Measurements from ENCODE around the gene IL6. TPM values are rescaled to one million over a fixed set of nuclear protein-coding genes. Genes with fewer than 3 reads are reported as not detected.

Gene IL6
- polyA plus RNA-seq, 1 experiment = 31.0 TPM

- Histone ChIP-seq H3K27me3 (ENCODE audit: control insufficient read depth, insufficient read depth, low read length) (no peaks in the 10 kb centered on the region), H3K4me3 (ENCODE audit: low read depth, low read length) (no peak overlapping the region), H3K36me3 (ENCODE audit: control insufficient read depth, insufficient read depth, low read length) (no peaks in the 10 kb centered on the region)
- ChIA-PET POLR2A (no interaction called here), CTCF (interaction anchor here (1.4 kb wide), 1 partner anchor 9 kb away, joined by 4 read pairs; no protein-coding TSS in a partner anchor)
- DNase-seq (ENCODE audit: low read depth) = no peak
- TF ChIP-seq CTCF (IDR thresholded peaks at IDR 0.05; ENCODE audit: insufficient read depth, low read depth, low read length) = no peak
Observed at GRCh38 chr7:22743014-22743413, 16.0 kb downstream of the IL6 start.

GRCh38 chr7:22751341-22751740 lies 24.3 kb downstream of the IL6 start:
- H3K4me3 ChIP-seq (ENCODE audit: low read depth, low read length) = no peak overlapping the region
- ChIA-PET CTCF (no interaction called here), POLR2A (interaction anchor here (0.6 kb wide), 1 partner anchor 20 kb away, joined by 3 read pairs; no protein-coding TSS in a partner anchor)
- no peaks in the 10 kb centered on the region for H3K27me3 ChIP-seq (ENCODE audit: control insufficient read depth, insufficient read depth, low read length)
- DNase-seq (ENCODE audit: low read depth) = no peak
- no peaks in the 10 kb centered on the region for H3K36me3 ChIP-seq (ENCODE audit: control insufficient read depth, insufficient read depth, low read length)
- no peak for TF ChIP-seq CTCF (IDR thresholded peaks at IDR 0.05; ENCODE audit: insufficient read depth, low read depth, low read length)

GRCh38 chr7:22757338-22757994 lies 30.5 kb downstream of the IL6 start:
- POLR2A ChIA-PET = no interaction called here
- no peak for TF ChIP-seq CTCF (IDR thresholded peaks at IDR 0.05; ENCODE audit: insufficient read depth, low read depth, low read length)
- H3K4me3 ChIP-seq (ENCODE audit: low read depth, low read length) = no peak overlapping the region
- H3K27me3 ChIP-seq (ENCODE audit: control insufficient read depth, insufficient read depth, low read length) = no peaks in the 10 kb centered on the region
- no peaks in the 10 kb centered on the region for H3K36me3 ChIP-seq (ENCODE audit: control insufficient read depth, insufficient read depth, low read length)
- no peak for DNase-seq (ENCODE audit: low read depth)
- CTCF ChIA-PET = interaction anchor here (1.2 kb wide), 1 partner anchor 26 kb away, joined by 3 read pairs; no protein-coding TSS in a partner anchor

GRCh38 chr7:22758576-22758975 lies 31.6 kb downstream of the IL6 start:
- ChIA-PET POLR2A (no interaction called here), CTCF (no interaction called here)
- no peak for TF ChIP-seq CTCF (IDR thresholded peaks at IDR 0.05; ENCODE audit: insufficient read depth, low read depth, low read length)

GRCh38 chr7:22759721-22760120 lies 32.7 kb downstream of the IL6 start:
- Histone ChIP-seq H3K4me3 (ENCODE audit: low read depth, low read length) (no peak overlapping the region), H3K36me3 (ENCODE audit: control insufficient read depth, insufficient read depth, low read length) (no peaks in the 10 kb centered on the region), H3K27me3 (ENCODE audit: control insufficient read depth, insufficient read depth, low read length) (no peaks in the 10 kb centered on the region)
- DNase-seq (ENCODE audit: low read depth) = no peak
- CTCF ChIA-PET = interaction anchor here (0.6 kb wide), 1 partner anchor 10 kb away, joined by 3 read pairs; no protein-coding TSS in a partner anchor
- no peak for TF ChIP-seq CTCF (IDR thresholded peaks at IDR 0.05; ENCODE audit: insufficient read depth, low read depth, low read length)
- POLR2A ChIA-PET = no interaction called here

More at GRCh38 chr7:22758576-22758975, 31.6 kb downstream of the IL6 start:
- Histone ChIP-seq H3K27me3 (ENCODE audit: control insufficient read depth, insufficient read depth, low read length) (no peaks in the 10 kb centered on the region), H3K4me3 (ENCODE audit: low read depth, low read length) (no peak overlapping the region), H3K36me3 (ENCODE audit: control insufficient read depth, insufficient read depth, low read length) (no peaks in the 10 kb centered on the region)
- DNase-seq (ENCODE audit: low read depth) = no peak
